Right atrium auricular region (tissue), 2 donors: ENCODE results near the gene MYO18A. TPM values are rescaled to one million over a fixed set of nuclear protein-coding genes. Genes with fewer than 3 reads are reported as not detected.
A peak's percentile ranks its signal among the peaks of the same experiment; 100 is the strongest.

Experiments used
- DNase-seq: peaks from one replicate; pipeline ENCODE4 v3.0.0-alpha.2; 2019; ENCODE audit warnings: low spot score
- H3K27ac ChIP-seq, 2 donors: fragments of 200-600 bp; sonication (generic); 1 replicate in 1 of 2; 2 replicates in 1 of 2; pipeline ENCODE4 v1.5.1; 2016 to 2019
- H3K27me3 ChIP-seq, 2 donors: fragments of 200-600 bp; sonication (generic); one replicate each; pipeline versions ENCODE4 v1.5.1 to v1.6.0; 2017 to 2019
- H3K36me3 ChIP-seq: fragments of 200-600 bp; sonication (generic); one replicate; pipeline ENCODE4 v1.5.1; 2016
- H3K4me1 ChIP-seq, 2 donors: fragments of 200-600 bp; sonication (generic); one replicate each; pipeline versions ENCODE4 v1.5.1 to v1.6.0; 2017 to 2019
- H3K4me3 ChIP-seq, 2 donors: fragments of 200-600 bp; sonication (generic); 1 replicate in 1 of 2; 2 replicates in 1 of 2; pipeline ENCODE4 v1.5.1; 2017 to 2019; ENCODE audit warnings: mild to moderate bottlenecking in 1 of 2, moderate library complexity in 1 of 2
- H3K9me3 ChIP-seq, 2 donors: fragments of 200-600 bp; sonication (generic); one replicate each; pipeline ENCODE4 v1.5.1; 2019
- CTCF ChIP-seq, 2 donors: fragments of 200-600 bp; sonication (generic); IDR thresholded peaks; one replicate each; pipeline ENCODE4 v1.5.1; 2019; ENCODE audit warnings: antibody characterized with exemption in 2 of 2
- total RNA-seq, 2 donors: library from RNA; depleted of rRNA; stranded (reverse); fragments of >200 nt; gene quantifications; one replicate each; pipeline ENCODE4 v1.1.0, GENCODE V29; 2016

The MYO18A gene
- total RNA-seq, 2 donors from 2014 or later = 159 to 219 TPM

GRCh38 chr17:29179232-29180033 is 765 bp downstream of the MYO18A start:
- no peak for DNase-seq
- H3K4me1 ChIP-seq = peaks cover 0 to 51% of the 10 kb centered on the region in 2 donors
- no peaks in the 10 kb centered on the region for H3K36me3 ChIP-seq
- H3K4me3 ChIP-seq = peak overlapping the region; percentile 63 to 68
- H3K9me3 ChIP-seq = no peaks in the 10 kb centered on the region
- TF ChIP-seq CTCF (IDR thresholded peaks at IDR 0.05) = no peak
- peak overlapping the region; percentile 85 to 92 for H3K27ac ChIP-seq
- H3K27me3 ChIP-seq = no peaks in the 10 kb centered on the region

- DNase-seq = no peak
- peaks cover 0 to 51% of the 10 kb centered on the region in 2 donors for H3K4me1 ChIP-seq
Measured at GRCh38 chr17:29178750-29179231, 1.4 kb downstream of the MYO18A start.

GRCh38 chr17:29177871-29178749 is 2.1 kb downstream of the MYO18A start:
- no peak for DNase-seq
- H3K4me1 ChIP-seq = peaks cover 0 to 51% of the 10 kb centered on the region in 2 donors
- H3K36me3 ChIP-seq = no peaks in the 10 kb centered on the region
- TF ChIP-seq CTCF (IDR thresholded peaks at IDR 0.05) = no peak
- H3K4me3 ChIP-seq = no peak overlapping the region
- H3K9me3 ChIP-seq = no peaks in the 10 kb centered on the region
- peak overlapping the region; percentile 85 to 92 for H3K27ac ChIP-seq
- no peaks in the 10 kb centered on the region for H3K27me3 ChIP-seq

More at GRCh38 chr17:29178750-29179231, 1.4 kb downstream of the MYO18A start:
- Histone ChIP-seq H3K36me3 (no peaks in the 10 kb centered on the region), H3K4me3 (peak overlapping the region in 1 of 2 donors; percentile 68), H3K27ac (peak overlapping the region; percentile 85 to 92), H3K9me3 (no peaks in the 10 kb centered on the region), H3K27me3 (no peaks in the 10 kb centered on the region)
- no peak for TF ChIP-seq CTCF (IDR thresholded peaks at IDR 0.05)

GRCh38 chr17:29177541-29177870 is 2.7 kb downstream of the MYO18A start:
- Histone ChIP-seq H3K9me3 (no peaks in the 10 kb centered on the region), H3K4me3 (no peak overlapping the region), H3K27me3 (no peaks in the 10 kb centered on the region), H3K4me1 (peaks cover 0 to 51% of the 10 kb centered on the region in 2 donors), H3K27ac (peak overlapping the region; percentile 85 to 92), H3K36me3 (no peaks in the 10 kb centered on the region)
- no peak for DNase-seq
- TF ChIP-seq CTCF (IDR thresholded peaks at IDR 0.05) = no peak

- no peaks in the 10 kb centered on the region for H3K27me3 ChIP-seq
- no peaks in the 10 kb centered on the region for H3K36me3 ChIP-seq
- H3K4me3 ChIP-seq = peak overlapping the region; percentile 33 to 63
- H3K4me1 ChIP-seq = peaks cover 0 to 51% of the 10 kb centered on the region in 2 donors
- peak overlapping the region; percentile 85 to 92 for H3K27ac ChIP-seq
- no peaks in the 10 kb centered on the region for H3K9me3 ChIP-seq
- TF ChIP-seq CTCF (IDR thresholded peaks at IDR 0.05) = no peak
- DNase-seq = no peak
Measured at GRCh38 chr17:29176558-29177351, 3.4 kb downstream of the MYO18A start.
